Adrenal gland (tissue), 12 donors: ENCODE measurements around the gene TMA7B. TPM values are rescaled to one million over a fixed set of nuclear protein-coding genes. Genes with fewer than 3 reads are reported as not detected.

Source experiments
- DNase-seq, 7 donors: peaks; one replicate each; pipeline ENCODE4 v3.0.0-alpha.2; 2019 to 2020
- H3K27ac ChIP-seq, 5 donors: fragments of 200-600 bp; sonication (generic) in 4 of 5; 1 replicate in 3 of 5; 2 replicates in 2 of 5; pipeline versions ENCODE4 v1.5.1 to v1.8.0; 2016 to 2020; ENCODE audit warnings: mild to moderate bottlenecking in 1 of 5
- H3K27me3 ChIP-seq: fragments of 200-600 bp; 2 replicates; pipeline ENCODE4 v1.8.0; 2021
- H3K36me3 ChIP-seq, 2 donors: fragments of 200-600 bp; replicated peaks in 1 of 2; 1 replicate in 1 of 2; 2 replicates in 1 of 2; pipeline versions ENCODE4 v1.5.1 to v1.8.0; 2018 to 2022
- H3K4me1 ChIP-seq, 2 donors: fragments of 200-600 bp; replicated peaks in 1 of 2; 1 replicate in 1 of 2; 2 replicates in 1 of 2; pipeline versions ENCODE4 v1.5.1 to v1.8.0; 2018 to 2021
- H3K4me3 ChIP-seq, 4 donors: fragments of 200-600 bp; sonication (generic) in 3 of 4; one replicate each; pipeline ENCODE4 v1.5.1; 2016 to 2018
- H3K9me3 ChIP-seq, 3 donors: fragments of 200-600 bp; sonication (generic) in 1 of 3; replicated peaks in 1 of 3; 1 replicate in 2 of 3; 2 replicates in 1 of 3; pipeline versions ENCODE4 v1.5.1 to v1.8.0; 2016 to 2021
- POLR2A ChIP-seq, 2 donors: fragments of 450-650 bp; IDR thresholded peaks; one replicate each; pipeline ENCODE4 v1.6.1; 2017; ENCODE audit warnings: antibody characterized with exemption in 2 of 2, mild to moderate bottlenecking in 2 of 2, moderate library complexity in 1 of 2
- WGBS, 4 donors: extraction: QIAGEN DNeasy Blood & Tissue Kit in 2 of 4; methylation state at CpG; one replicate each; pipeline versions ENCODE4 v1.1.5 to v1.1.7; 2013 to 2017; 5-methylcytosine and 5-hydroxymethylcytosine counted together
- intact Hi-C, 2 donors: fragments of 100-400 bp; cut with DNase I; formaldehyde crosslinking; loops; one replicate each; pipeline versions ENCODE4 v1.14.1 to v1.15.0; 2022 to 2023
- polyA plus RNA-seq, 3 donors: library from polyadenylated mRNA; stranded (reverse); fragments of 200-250 nt in 2 of 3; fragments of 350-450 nt in 1 of 3; fragmentation: Illumina TruSeq in 1 of 3; extraction: RNeasy Lipid Tissue Mini Kit (QIAGEN cat#74804) in 1 of 3; gene quantifications; one replicate each; pipeline ENCODE4 v1.2.3, GENCODE V29; 2013 to 2014
- total RNA-seq, 9 donors: library from RNA; depleted of rRNA in 4 of 9; stranded (reverse); fragments of >200 nt in 4 of 9; fragments of 120-200 nt in 1 of 9; fragmentation: NEBNext Ultra II Directional in 1 of 9; extraction: Animal tissue kit (Norgen Biotek cat#: 25700) in 1 of 9; gene quantifications; one replicate each; pipeline versions ENCODE4 v1.1.0 to v1.2.4, GENCODE V29; 2013 to 2023
- TF ChIP-seq, protein P1 (sequence below), 6 experiments: fragments of 450-650 bp in 4 of 6; fragments of 200-600 bp in 2 of 6; sonication (generic) in 1 of 6; IDR thresholded peaks; 1 replicate in 5 of 6; 2 replicates in 1 of 6; pipeline versions ENCODE4 v1.5.1 to v1.8.0; 2016 to 2021; ENCODE audit warnings: antibody characterized with exemption in 6 of 6, mild to moderate bottlenecking in 2 of 6, moderate library complexity in 1 of 6
- donor health status: healthy with polysubstance abuse.
- donor health status: Bipolar disorder and iron deficiency.
- donor health status: DM: yes; HTN: yes; CAD: no.
- donor health status: DM: no; HTN: no; CAD: no.
- donor health status: DM: no; HTN: no; CAD: no.
- donor health status: DM: yes; HTN: yes; CAD: no.

Gene TMA7B
- total and polyA plus RNA-seq, 12 donors: 0.07 TPM; not detected in 11

DNA sequence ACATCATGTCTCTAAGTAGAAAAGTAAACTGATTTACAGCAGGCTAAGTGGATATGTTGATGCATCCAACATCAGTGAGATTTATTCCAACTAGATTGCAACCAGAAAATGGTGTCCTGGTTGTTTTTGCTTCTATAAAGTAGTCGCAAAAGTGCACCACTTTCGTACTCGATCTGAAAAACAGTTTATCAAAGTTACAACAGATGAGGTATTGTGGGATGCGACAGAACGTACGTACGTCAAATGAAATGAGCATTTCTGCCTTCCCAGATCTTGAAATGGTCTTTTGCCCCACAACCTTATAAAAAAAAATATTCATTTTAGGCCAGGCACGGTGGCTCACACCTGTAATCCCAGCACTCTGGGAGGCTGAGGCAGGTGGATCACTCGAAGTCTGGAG is 45.6 kb upstream of the TMA7B start:
- Histone ChIP-seq H3K27me3 (no peaks in the 10 kb centered on the region), H3K4me1 (peaks cover 0 to 6% of the 10 kb centered on the region in 2 donors), H3K9me3 (no peaks in the 10 kb centered on the region), H3K4me3 (no peak overlapping the region), H3K27ac (no peak overlapping the region), H3K36me3 (no peaks in the 10 kb centered on the region)
- intact Hi-C loops: no loop called here
- 83 to 89% (median 87%) methylated on average over 9 of the region's 9 CpGs for WGBS, 4 donors
- no peak for DNase-seq
- TF ChIP-seq, protein P1, sequence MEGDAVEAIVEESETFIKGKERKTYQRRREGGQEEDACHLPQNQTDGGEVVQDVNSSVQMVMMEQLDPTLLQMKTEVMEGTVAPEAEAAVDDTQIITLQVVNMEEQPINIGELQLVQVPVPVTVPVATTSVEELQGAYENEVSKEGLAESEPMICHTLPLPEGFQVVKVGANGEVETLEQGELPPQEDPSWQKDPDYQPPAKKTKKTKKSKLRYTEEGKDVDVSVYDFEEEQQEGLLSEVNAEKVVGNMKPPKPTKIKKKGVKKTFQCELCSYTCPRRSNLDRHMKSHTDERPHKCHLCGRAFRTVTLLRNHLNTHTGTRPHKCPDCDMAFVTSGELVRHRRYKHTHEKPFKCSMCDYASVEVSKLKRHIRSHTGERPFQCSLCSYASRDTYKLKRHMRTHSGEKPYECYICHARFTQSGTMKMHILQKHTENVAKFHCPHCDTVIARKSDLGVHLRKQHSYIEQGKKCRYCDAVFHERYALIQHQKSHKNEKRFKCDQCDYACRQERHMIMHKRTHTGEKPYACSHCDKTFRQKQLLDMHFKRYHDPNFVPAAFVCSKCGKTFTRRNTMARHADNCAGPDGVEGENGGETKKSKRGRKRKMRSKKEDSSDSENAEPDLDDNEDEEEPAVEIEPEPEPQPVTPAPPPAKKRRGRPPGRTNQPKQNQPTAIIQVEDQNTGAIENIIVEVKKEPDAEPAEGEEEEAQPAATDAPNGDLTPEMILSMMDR (IDR thresholded peaks at IDR 0.05): no peak
- no peak for TF ChIP-seq POLR2A (IDR thresholded peaks at IDR 0.05)

DNA sequence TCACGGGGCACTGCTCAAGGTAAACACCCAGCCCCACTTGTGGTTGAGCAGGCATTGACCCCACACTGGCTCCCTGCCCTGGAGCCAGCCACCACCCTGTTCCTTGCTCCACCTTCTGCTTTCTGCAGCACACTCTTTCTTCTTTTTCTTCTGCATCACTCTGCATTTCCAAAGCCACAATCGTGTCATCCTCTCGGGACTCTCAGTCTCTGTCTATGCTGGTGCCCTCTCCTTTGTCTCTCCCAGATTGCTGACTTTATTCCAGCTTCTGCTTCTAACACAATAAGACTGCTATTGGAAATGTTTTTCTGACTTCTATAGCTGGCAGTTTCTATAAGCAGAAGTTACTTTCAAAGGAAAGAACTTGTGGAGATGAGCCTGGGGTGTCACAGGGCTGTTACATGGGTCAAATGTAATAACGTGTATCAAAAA is 44.9 kb upstream of the TMA7B start:
- no peaks in the 10 kb centered on the region for H3K27me3 ChIP-seq
- intact Hi-C loops: no loop called here
- TF ChIP-seq, protein P1 (IDR thresholded peaks at IDR 0.05): no peak
- no peak for TF ChIP-seq POLR2A (IDR thresholded peaks at IDR 0.05)

DNA sequence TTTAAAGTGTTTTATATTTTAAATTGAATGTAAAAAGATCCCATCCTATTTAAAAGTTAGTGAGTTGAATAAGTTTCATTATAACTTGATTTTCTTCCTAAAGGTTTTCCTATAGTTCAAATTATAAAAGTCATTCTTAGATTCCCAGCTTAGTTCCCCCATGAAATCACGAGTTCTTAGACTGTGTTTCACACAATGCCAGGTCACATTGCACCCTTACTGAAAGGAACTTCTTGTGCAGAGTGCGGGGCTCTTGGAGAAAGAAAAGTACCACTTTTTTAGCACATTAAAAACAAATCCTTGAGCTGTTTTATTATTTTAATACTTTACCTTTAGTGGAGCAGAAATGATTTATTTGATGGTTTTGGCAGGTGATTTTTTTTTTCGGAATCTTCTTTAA is 43.7 kb upstream of the TMA7B start:
- WGBS, 4 donors: 76 to 86% (median 79%) methylated on average over 3 of the region's 3 CpGs
- DNase-seq: no peak
- H3K4me3 ChIP-seq: no peak overlapping the region
- intact Hi-C loops: no loop called here
- H3K9me3 ChIP-seq: no peaks in the 10 kb centered on the region
- no peak for TF ChIP-seq POLR2A (IDR thresholded peaks at IDR 0.05)
- TF ChIP-seq, protein P1 (IDR thresholded peaks at IDR 0.05): no peak
- no peak overlapping the region for H3K27ac ChIP-seq
- no peaks in the 10 kb centered on the region for H3K36me3 ChIP-seq
- no peaks in the 10 kb centered on the region for H3K27me3 ChIP-seq
- H3K4me1 ChIP-seq: peaks cover 0 to 6% of the 10 kb centered on the region in 2 donors

More for the DNA sequence above, 44.9 kb upstream of the TMA7B start:
- no peak overlapping the region for H3K27ac ChIP-seq
- 55 to 67% (median 65%) methylated on average over 4 of the region's 4 CpGs for whole genome bisulfite sequencing, 4 donors
- H3K36me3 ChIP-seq: no peaks in the 10 kb centered on the region
- no peak overlapping the region for H3K4me3 ChIP-seq
- no peak for DNase-seq
- H3K4me1 ChIP-seq: peaks cover 0 to 6% of the 10 kb centered on the region in 2 donors
- H3K9me3 ChIP-seq: no peaks in the 10 kb centered on the region

DNA sequence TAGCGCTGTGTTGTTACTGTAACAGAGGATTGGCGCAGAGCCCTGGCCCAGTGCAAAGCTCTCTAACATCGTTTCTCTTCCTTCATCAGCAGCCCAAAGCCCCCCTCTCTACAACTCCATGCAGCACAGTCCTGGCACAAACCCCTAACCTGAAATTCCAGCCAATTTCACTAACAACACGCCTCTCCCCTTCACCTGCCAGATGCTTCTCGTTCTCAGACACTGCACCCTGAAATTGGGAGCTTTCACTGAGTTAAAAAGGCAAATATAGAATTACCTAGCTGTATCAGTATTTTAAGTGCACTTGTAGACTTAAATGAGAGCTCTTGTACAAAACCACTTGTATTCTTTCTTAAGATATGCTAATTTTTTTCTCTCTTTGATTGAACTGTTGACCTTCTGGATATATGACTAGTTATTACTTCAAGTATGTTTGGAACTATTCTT is 43.0 kb upstream of the TMA7B start:
- 79 to 81% (median 80%) methylated on average over 5 of the region's 5 CpGs for WGBS, 4 donors
- no peaks in the 10 kb centered on the region for H3K27me3 ChIP-seq
- H3K4me3 ChIP-seq: no peak overlapping the region
- DNase-seq: no peak
- intact Hi-C loops: no loop called here
- no peak overlapping the region for H3K27ac ChIP-seq
- no peaks in the 10 kb centered on the region for H3K36me3 ChIP-seq
- H3K4me1 ChIP-seq: peaks cover 0 to 6% of the 10 kb centered on the region in 2 donors
- H3K9me3 ChIP-seq: no peaks in the 10 kb centered on the region
- TF ChIP-seq POLR2A (IDR thresholded peaks at IDR 0.05): no peak
- TF ChIP-seq, protein P1 (IDR thresholded peaks at IDR 0.05): no peak
